ENCODE data around the gene CLRN3.

Gene CLRN3

GRCh38 chr10:127855976-127856375 is 36.8 kb downstream of the CLRN3 start:
- TF ChIP-seq OSR1 (CRISPR knock-in tag; IDR thresholded peaks at IDR 0.05): no peak
- TF ChIP-seq ZC3H10 (CRISPR knock-in tag; IDR thresholded peaks at IDR 0.05): no peak
- TF ChIP-seq ZNF70 (CRISPR knock-in tag; IDR thresholded peaks at IDR 0.05): no peak
- TF ChIP-seq CSRNP3 (CRISPR knock-in tag; IDR thresholded peaks at IDR 0.05): no peak
- no peak for TF ChIP-seq ZNF565 (CRISPR knock-in tag; conservative IDR thresholded peaks at IDR 0.05; ENCODE audit: low read depth)
- no peak for TF ChIP-seq CSDC2 (CRISPR knock-in tag; IDR thresholded peaks at IDR 0.05)
- no peak for TF ChIP-seq ZFP3 (CRISPR knock-in tag; IDR thresholded peaks at IDR 0.05)
- TF ChIP-seq BACH2 (CRISPR knock-in tag; IDR thresholded peaks at IDR 0.05; ENCODE audit: borderline replicate concordance): no peak
- no peak for TF ChIP-seq POU6F1 (CRISPR knock-in tag; IDR thresholded peaks at IDR 0.05; ENCODE audit: borderline replicate concordance, low read depth)
- no peak for TF ChIP-seq ARNTL (CRISPR knock-in tag; IDR thresholded peaks at IDR 0.05; ENCODE audit: borderline replicate concordance, low read depth)
- no peak for TF ChIP-seq ESRRG (CRISPR knock-in tag; IDR thresholded peaks at IDR 0.05)
- no peak for ATAC-seq

GRCh38 chr10:127855591-127855881 is 37.2 kb downstream of the CLRN3 start:
- no peak for ATAC-seq
- TF ChIP-seq TOX (CRISPR knock-in tag; IDR thresholded peaks at IDR 0.05; ENCODE audit: borderline replicate concordance) (no peak), TSHZ2 (CRISPR knock-in tag; IDR thresholded peaks at IDR 0.05) (no peak), BACH2 (CRISPR knock-in tag; IDR thresholded peaks at IDR 0.05; ENCODE audit: borderline replicate concordance) (no peak), ZFP30 (CRISPR knock-in tag; IDR thresholded peaks at IDR 0.05) (no peak), ZNF70 (CRISPR knock-in tag; IDR thresholded peaks at IDR 0.05) (no peak), ISL1 (CRISPR knock-in tag; IDR thresholded peaks at IDR 0.05) (no peak), TCF4 (CRISPR knock-in tag; IDR thresholded peaks at IDR 0.05; ENCODE audit: borderline replicate concordance) (no peak), CSRNP3 (CRISPR knock-in tag; IDR thresholded peaks at IDR 0.05) (no peak), POU6F1 (CRISPR knock-in tag; IDR thresholded peaks at IDR 0.05; ENCODE audit: borderline replicate concordance, low read depth) (no peak), SNAI2 (CRISPR knock-in tag; IDR thresholded peaks at IDR 0.05) (no peak), ESRRG (CRISPR knock-in tag; IDR thresholded peaks at IDR 0.05) (no peak), OSR1 (CRISPR knock-in tag; IDR thresholded peaks at IDR 0.05) (no peak), ZC3H10 (CRISPR knock-in tag; IDR thresholded peaks at IDR 0.05) (no peak), PATZ1 (CRISPR knock-in tag; IDR thresholded peaks at IDR 0.05; ENCODE audit: borderline replicate concordance) (no peak), PPARA (CRISPR knock-in tag; IDR thresholded peaks at IDR 0.05; ENCODE audit: borderline replicate concordance) (no peak), ARNTL (CRISPR knock-in tag; IDR thresholded peaks at IDR 0.05; ENCODE audit: borderline replicate concordance, low read depth) (no peak)
